ENCODE data around the gene B4GALT7.

The B4GALT7 gene

DNA sequence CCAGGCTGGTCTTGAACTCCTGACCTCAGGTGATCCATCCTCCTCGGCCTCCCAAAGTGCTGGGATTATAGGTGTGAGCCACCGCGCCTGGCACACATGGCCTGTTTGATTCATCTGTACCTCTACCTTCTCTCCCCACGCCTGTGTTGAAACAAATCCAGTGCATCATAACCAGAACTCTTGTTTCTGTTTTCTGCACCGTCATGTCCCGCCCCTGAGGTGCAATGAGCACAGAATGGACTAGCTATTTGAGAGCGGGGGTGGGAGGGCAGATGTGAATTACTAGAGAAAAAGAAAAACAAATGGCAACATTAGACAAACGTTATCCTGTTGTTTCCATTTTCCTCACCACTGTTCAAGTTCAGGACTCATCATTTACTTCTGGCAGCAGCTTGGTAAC lies 34.9 kb upstream of the B4GALT7 start:
- no peak overlapping the region for H3K27ac ChIP-seq (ENCODE audit: low read depth in 2 of 2, low read length in 2 of 2)
- no peaks in the 10 kb centered on the region for H3K27me3 ChIP-seq (ENCODE audit: control insufficient read depth in 2 of 2, insufficient read depth in 2 of 2, low read length in 2 of 2)
- H3K4me1 ChIP-seq (ENCODE audit: control insufficient read depth in 2 of 2, insufficient read depth in 2 of 2, low read length in 2 of 2), result no peaks in the 10 kb centered on the region
- H3K4me3 ChIP-seq (ENCODE audit: low read length in 2 of 2), result no peak overlapping the region
- no peak overlapping the region for H3K9ac ChIP-seq (ENCODE audit: low read depth in 1 of 2, low read length in 2 of 2)
- H3K36me3 ChIP-seq (ENCODE audit: control insufficient read depth in 2 of 2, insufficient read depth in 2 of 2, low read length in 2 of 2), result no peaks in the 10 kb centered on the region
- H3K9me3 ChIP-seq (ENCODE audit: control insufficient read depth in 2 of 2, low read length in 2 of 2), result no peaks in the 10 kb centered on the region

DNA sequence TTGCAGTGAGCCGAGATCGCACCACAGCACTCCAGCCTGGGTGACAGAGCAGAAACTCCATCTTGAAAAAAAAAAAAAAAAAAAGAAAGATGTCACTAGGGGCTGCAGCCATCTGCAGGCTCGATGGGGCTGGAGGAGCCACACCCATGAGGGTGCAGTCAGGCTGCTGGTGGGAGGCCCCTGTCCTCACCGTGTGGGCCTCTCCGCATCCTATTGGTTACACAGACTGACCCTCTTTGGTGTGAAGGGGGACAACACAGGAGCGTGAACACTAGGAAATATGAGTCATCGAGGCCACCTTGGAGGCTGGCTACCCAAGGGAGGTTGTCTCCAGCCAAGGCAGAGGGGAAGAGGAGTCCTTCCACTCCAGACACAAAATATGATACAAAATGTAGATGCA lies 31.6 kb upstream of the B4GALT7 start:
- Histone ChIP-seq H3K36me3 (ENCODE audit: control insufficient read depth in 2 of 2, insufficient read depth in 2 of 2, low read length in 2 of 2) (no peaks in the 10 kb centered on the region), H3K4me1 (ENCODE audit: control insufficient read depth in 2 of 2, insufficient read depth in 2 of 2, low read length in 2 of 2) (no peaks in the 10 kb centered on the region), H3K4me3 (ENCODE audit: low read length in 2 of 2) (no peak overlapping the region), H3K27ac (ENCODE audit: low read depth in 2 of 2, low read length in 2 of 2) (no peak overlapping the region), H3K9me3 (ENCODE audit: control insufficient read depth in 2 of 2, low read length in 2 of 2) (no peaks in the 10 kb centered on the region), H3K27me3 (ENCODE audit: control insufficient read depth in 2 of 2, insufficient read depth in 2 of 2, low read length in 2 of 2) (no peaks in the 10 kb centered on the region), H3K9ac (ENCODE audit: low read depth in 1 of 2, low read length in 2 of 2) (no peak overlapping the region)

DNA sequence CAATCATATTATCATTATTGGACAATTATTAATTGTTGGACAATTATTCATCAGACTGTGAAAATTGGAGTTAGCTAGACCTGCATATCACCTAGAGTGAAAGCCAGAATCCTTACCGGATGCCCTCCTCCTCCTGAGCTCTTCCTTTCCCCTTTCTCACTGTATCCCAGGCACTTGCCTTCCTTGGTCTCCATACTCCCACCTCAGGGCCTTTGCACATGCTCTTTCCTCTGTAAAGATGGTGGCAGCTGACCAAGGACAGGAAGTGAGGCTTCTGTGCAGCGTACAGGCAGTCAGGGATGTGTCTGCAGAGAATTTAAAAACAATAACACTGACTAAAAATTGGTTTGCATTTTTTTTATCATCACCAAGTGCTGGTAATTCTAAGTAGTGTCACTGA lies 30.0 kb upstream of the B4GALT7 start:
- H3K9ac ChIP-seq (ENCODE audit: low read depth in 1 of 2, low read length in 2 of 2), result no peak overlapping the region

DNA sequence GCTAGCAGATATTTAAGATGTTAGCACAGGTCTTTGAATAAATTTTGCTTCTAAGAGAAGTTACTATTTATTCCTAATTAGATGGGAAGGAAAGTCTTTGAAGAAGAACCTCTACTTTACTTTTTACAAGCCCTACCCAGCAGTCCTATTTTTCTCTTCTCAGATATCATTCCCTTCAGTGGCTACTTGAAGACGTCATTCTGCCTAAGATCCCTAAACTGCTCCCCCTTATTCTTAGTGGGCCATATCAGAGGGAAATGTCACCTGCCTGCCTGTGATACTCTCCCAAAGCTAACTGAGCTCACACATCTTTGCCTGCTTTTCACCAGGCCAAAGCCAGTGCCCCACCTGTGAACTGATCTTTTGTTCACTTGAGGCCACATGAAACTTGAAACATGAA lies 24.4 kb upstream of the B4GALT7 start:
- no peaks in the 10 kb centered on the region for H3K9me3 ChIP-seq (ENCODE audit: control insufficient read depth in 2 of 2, low read length in 2 of 2)
- no peak overlapping the region for H3K27ac ChIP-seq (ENCODE audit: low read depth in 2 of 2, low read length in 2 of 2)
- H3K9ac ChIP-seq (ENCODE audit: low read depth in 1 of 2, low read length in 2 of 2), result no peak overlapping the region
- H3K27me3 ChIP-seq (ENCODE audit: control insufficient read depth in 2 of 2, insufficient read depth in 2 of 2, low read length in 2 of 2), result no peaks in the 10 kb centered on the region
- H3K4me3 ChIP-seq (ENCODE audit: low read length in 2 of 2), result no peak overlapping the region
- no peaks in the 10 kb centered on the region for H3K4me1 ChIP-seq (ENCODE audit: control insufficient read depth in 2 of 2, insufficient read depth in 2 of 2, low read length in 2 of 2)
- no peaks in the 10 kb centered on the region for H3K36me3 ChIP-seq (ENCODE audit: control insufficient read depth in 2 of 2, insufficient read depth in 2 of 2, low read length in 2 of 2)

More for the DNA sequence above, 30.0 kb upstream of the B4GALT7 start:
- H3K9me3 ChIP-seq (ENCODE audit: control insufficient read depth in 2 of 2, low read length in 2 of 2), result no peaks in the 10 kb centered on the region
- no peaks in the 10 kb centered on the region for H3K36me3 ChIP-seq (ENCODE audit: control insufficient read depth in 2 of 2, insufficient read depth in 2 of 2, low read length in 2 of 2)
- H3K4me3 ChIP-seq (ENCODE audit: low read length in 2 of 2), result no peak overlapping the region
- H3K4me1 ChIP-seq (ENCODE audit: control insufficient read depth in 2 of 2, insufficient read depth in 2 of 2, low read length in 2 of 2), result no peaks in the 10 kb centered on the region
- H3K27me3 ChIP-seq (ENCODE audit: control insufficient read depth in 2 of 2, insufficient read depth in 2 of 2, low read length in 2 of 2), result no peaks in the 10 kb centered on the region
- H3K27ac ChIP-seq (ENCODE audit: low read depth in 2 of 2, low read length in 2 of 2), result no peak overlapping the region

DNA sequence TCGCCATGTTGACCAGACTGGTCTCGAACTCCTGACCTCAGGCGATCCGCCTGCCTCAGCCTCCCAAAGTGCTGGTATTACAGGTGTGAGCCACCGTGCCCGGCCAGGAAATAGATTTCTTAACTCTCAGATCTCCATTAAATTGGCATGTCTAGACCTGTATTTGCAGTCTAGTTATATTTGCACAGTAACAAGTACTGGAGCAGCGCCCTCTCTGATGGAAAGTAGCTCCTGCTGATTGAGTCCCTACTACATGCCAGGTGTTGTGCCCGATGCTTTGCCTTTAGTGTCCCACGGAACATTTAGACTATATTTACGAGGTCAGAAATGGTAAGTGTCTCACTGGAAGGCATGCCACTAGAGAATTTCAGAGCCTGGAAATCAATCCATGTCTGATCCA lies 23.8 kb upstream of the B4GALT7 start:
- H3K4me1 ChIP-seq (ENCODE audit: control insufficient read depth in 2 of 2, insufficient read depth in 2 of 2, low read length in 2 of 2), result no peaks in the 10 kb centered on the region
- H3K9me3 ChIP-seq (ENCODE audit: control insufficient read depth in 2 of 2, low read length in 2 of 2), result no peaks in the 10 kb centered on the region
- H3K9ac ChIP-seq (ENCODE audit: low read depth in 1 of 2, low read length in 2 of 2), result no peak overlapping the region
- no peaks in the 10 kb centered on the region for H3K36me3 ChIP-seq (ENCODE audit: control insufficient read depth in 2 of 2, insufficient read depth in 2 of 2, low read length in 2 of 2)
- no peaks in the 10 kb centered on the region for H3K27me3 ChIP-seq (ENCODE audit: control insufficient read depth in 2 of 2, insufficient read depth in 2 of 2, low read length in 2 of 2)
- no peak overlapping the region for H3K4me3 ChIP-seq (ENCODE audit: low read length in 2 of 2)
- no peak overlapping the region for H3K27ac ChIP-seq (ENCODE audit: low read depth in 2 of 2, low read length in 2 of 2)

DNA sequence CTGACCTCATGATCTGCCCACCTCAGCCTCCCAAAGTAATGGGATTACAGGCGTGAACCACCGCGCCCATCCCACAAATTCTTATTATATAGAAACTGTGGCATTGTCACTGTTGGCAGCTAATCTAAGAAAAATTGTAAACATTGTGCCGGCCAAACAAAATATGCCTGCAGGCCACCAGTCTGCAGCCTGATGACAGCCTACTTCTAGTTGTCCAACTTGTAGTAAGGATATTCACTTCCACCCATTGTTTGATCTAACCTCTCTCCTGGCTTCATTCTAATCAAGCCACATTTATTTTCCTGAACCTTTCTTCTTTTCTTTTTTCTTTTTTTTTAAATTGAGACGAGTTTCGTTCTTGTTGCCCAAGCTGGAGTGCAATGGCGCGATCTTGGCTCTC lies 21.6 kb upstream of the B4GALT7 start:
- Histone ChIP-seq H3K27ac (ENCODE audit: low read depth in 2 of 2, low read length in 2 of 2) (no peak overlapping the region), H3K4me3 (ENCODE audit: low read length in 2 of 2) (no peak overlapping the region), H3K4me1 (ENCODE audit: control insufficient read depth in 2 of 2, insufficient read depth in 2 of 2, low read length in 2 of 2) (no peaks in the 10 kb centered on the region), H3K9ac (ENCODE audit: low read depth in 1 of 2, low read length in 2 of 2) (no peak overlapping the region), H3K9me3 (ENCODE audit: control insufficient read depth in 2 of 2, low read length in 2 of 2) (no peaks in the 10 kb centered on the region), H3K27me3 (ENCODE audit: control insufficient read depth in 2 of 2, insufficient read depth in 2 of 2, low read length in 2 of 2) (no peaks in the 10 kb centered on the region), H3K36me3 (ENCODE audit: control insufficient read depth in 2 of 2, insufficient read depth in 2 of 2, low read length in 2 of 2) (no peaks in the 10 kb centered on the region)

DNA sequence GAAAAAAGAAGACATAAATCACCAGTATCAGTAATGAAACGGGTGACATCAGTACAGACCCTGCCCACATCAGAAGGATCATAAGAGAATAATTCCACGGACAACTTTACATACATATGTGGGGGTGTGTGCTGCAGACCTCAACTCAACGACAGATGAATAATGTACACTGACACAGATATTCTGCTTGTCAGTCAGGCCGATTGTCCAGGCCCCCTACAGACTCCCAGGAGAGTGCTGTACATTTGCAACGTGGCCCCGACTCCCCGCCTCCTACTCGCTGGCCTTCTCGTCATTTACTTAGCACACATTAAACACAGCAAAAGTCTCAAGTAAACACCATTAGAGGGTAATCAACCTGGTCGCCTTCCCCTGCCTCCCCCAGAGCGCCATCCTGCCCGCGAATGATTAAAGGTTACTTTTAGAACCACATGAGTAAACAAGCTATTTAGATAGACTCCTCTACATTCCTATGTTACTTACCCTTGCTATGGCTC lies 11.5 kb upstream of the B4GALT7 start:
- Histone ChIP-seq H3K36me3 (ENCODE audit: control insufficient read depth in 2 of 2, insufficient read depth in 2 of 2, low read length in 2 of 2) (peaks cover 0 to 3% of the 10 kb centered on the region in 2 donors), H3K4me1 (ENCODE audit: control insufficient read depth in 2 of 2, insufficient read depth in 2 of 2, low read length in 2 of 2) (peaks cover 3 to 4% of the 10 kb centered on the region in 2 donors), H3K9me3 (ENCODE audit: control insufficient read depth in 2 of 2, low read length in 2 of 2) (no peaks in the 10 kb centered on the region), H3K27ac (ENCODE audit: low read depth in 2 of 2, low read length in 2 of 2) (no peak overlapping the region), H3K4me3 (ENCODE audit: low read length in 2 of 2) (no peak overlapping the region), H3K27me3 (ENCODE audit: control insufficient read depth in 2 of 2, insufficient read depth in 2 of 2, low read length in 2 of 2) (peaks cover 0 to 4% of the 10 kb centered on the region in 2 donors), H3K9ac (ENCODE audit: low read depth in 1 of 2, low read length in 2 of 2) (no peak overlapping the region)

DNA sequence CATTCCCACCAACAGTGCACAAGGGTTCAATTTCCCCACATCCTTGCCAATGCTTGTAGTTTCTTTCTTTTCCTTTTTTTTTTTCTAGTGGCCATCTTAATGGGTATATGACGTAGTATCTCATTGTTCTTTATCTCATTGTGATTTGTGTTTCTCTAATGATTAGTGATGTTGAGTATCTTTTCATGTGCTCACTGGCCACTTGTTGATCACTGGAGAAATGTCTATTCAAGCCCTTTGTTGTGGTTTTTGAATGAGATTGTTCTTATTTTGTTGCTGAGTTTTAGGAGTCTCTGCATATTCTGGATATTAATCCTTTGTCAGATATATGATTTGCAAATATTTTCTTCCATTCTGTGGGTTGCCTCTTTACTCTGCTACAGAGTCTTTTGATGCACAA lies 9.5 kb upstream of the B4GALT7 start:
- Histone ChIP-seq H3K4me1 (ENCODE audit: control insufficient read depth in 2 of 2, insufficient read depth in 2 of 2, low read length in 2 of 2) (peaks cover 3 to 4% of the 10 kb centered on the region in 2 donors), H3K4me3 (ENCODE audit: low read length in 2 of 2) (no peak overlapping the region)

DNA sequence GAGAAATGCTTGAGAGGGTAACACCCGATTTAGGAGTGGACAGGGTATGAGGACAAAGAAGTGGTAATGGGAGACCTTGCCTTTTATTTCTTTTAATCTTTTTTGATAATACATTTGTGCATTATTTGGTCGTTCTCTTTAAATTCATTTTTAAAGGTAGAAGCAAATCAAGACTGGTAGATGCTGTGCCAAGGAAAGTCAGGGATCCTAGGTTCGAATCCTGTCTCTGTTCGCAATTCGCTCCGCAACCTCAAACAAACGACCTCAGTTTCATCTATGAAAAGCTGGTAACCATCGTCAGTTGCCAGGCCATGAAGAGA lies 8.3 kb upstream of the B4GALT7 start:
- Histone ChIP-seq H3K27me3 (ENCODE audit: control insufficient read depth in 2 of 2, insufficient read depth in 2 of 2, low read length in 2 of 2) (no peaks in the 10 kb centered on the region), H3K36me3 (ENCODE audit: control insufficient read depth in 2 of 2, insufficient read depth in 2 of 2, low read length in 2 of 2) (peaks cover 29 to 33% of the 10 kb centered on the region in 2 donors), H3K9ac (ENCODE audit: low read depth in 1 of 2, low read length in 2 of 2) (peak overlapping the region in 1 of 2 donors; percentile 73), H3K4me1 (ENCODE audit: control insufficient read depth in 2 of 2, insufficient read depth in 2 of 2, low read length in 2 of 2) (peaks cover 3 to 4% of the 10 kb centered on the region in 2 donors), H3K27ac (ENCODE audit: low read depth in 2 of 2, low read length in 2 of 2) (peak overlapping the region in 1 of 2 donors; percentile 90), H3K9me3 (ENCODE audit: control insufficient read depth in 2 of 2, low read length in 2 of 2) (no peaks in the 10 kb centered on the region), H3K4me3 (ENCODE audit: low read length in 2 of 2) (peak overlapping the region; percentile 86 to 97)

More for the DNA sequence above, 9.5 kb upstream of the B4GALT7 start:
- Histone ChIP-seq H3K27me3 (ENCODE audit: control insufficient read depth in 2 of 2, insufficient read depth in 2 of 2, low read length in 2 of 2) (no peaks in the 10 kb centered on the region), H3K36me3 (ENCODE audit: control insufficient read depth in 2 of 2, insufficient read depth in 2 of 2, low read length in 2 of 2) (peaks cover 16 to 21% of the 10 kb centered on the region in 2 donors), H3K9ac (ENCODE audit: low read depth in 1 of 2, low read length in 2 of 2) (no peak overlapping the region), H3K27ac (ENCODE audit: low read depth in 2 of 2, low read length in 2 of 2) (no peak overlapping the region), H3K9me3 (ENCODE audit: control insufficient read depth in 2 of 2, low read length in 2 of 2) (no peaks in the 10 kb centered on the region)

DNA sequence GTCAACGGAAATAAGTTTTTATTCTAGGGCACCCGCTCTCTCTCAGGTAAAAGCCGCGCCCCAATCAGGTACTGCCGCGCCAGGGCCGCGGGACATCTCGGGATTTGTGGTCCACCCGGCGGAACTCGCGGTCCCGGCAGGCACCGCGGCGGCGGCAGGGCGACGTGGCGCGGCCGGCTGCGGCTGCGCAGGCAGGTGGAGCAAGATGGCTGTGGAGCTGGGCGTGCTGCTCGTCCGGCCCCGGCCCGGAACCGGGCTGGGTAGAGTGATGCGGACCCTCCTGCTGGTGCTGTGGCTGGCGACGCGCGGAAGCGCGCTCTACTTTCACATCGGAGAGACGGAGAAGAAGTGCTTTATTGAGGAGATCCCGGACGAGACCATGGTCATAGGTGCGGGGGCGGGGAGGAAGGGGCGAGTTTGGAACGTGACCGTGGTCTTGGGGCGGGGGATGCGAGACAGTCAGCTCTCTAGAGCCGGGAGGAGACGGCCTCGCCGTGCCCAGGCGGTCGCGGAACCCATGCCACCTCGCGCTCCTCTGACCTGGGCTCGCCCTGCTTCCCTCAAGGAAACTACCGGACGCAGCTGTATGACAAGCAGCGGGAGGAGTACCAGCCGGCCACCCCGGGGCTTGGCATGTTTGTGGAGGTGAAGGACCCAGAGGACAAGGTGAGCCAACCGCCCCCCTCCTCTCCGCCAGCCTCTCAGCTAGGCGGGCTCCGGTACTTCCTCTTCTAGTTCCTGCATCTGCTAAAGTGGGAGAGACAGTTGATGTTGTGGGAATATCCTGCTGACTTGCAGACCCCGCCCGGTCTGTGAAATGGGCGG lies 7.7 kb upstream of the B4GALT7 start, which contains the start of gene TMED9:
Gene TMED9 (plus strand): TSS at position 194 of the 825 bp plus-strand sequence. CDS start 12 bp downstream, at position 206.
- Histone ChIP-seq H3K9me3 (ENCODE audit: control insufficient read depth in 2 of 2, low read length in 2 of 2) (no peaks in the 10 kb centered on the region), H3K36me3 (ENCODE audit: control insufficient read depth in 2 of 2, insufficient read depth in 2 of 2, low read length in 2 of 2) (peaks cover 29 to 35% of the 10 kb centered on the region in 2 donors), H3K9ac (ENCODE audit: low read depth in 1 of 2, low read length in 2 of 2) (peak within 1 kb of the TSS; percentile 73 to 86), H3K4me1 (ENCODE audit: control insufficient read depth in 2 of 2, insufficient read depth in 2 of 2, low read length in 2 of 2) (peaks cover 3 to 4% of the 10 kb centered on the region in 2 donors), H3K27ac (ENCODE audit: low read depth in 2 of 2, low read length in 2 of 2) (peak within 1 kb of the TSS; percentile 89 to 90), H3K4me3 (ENCODE audit: low read length in 2 of 2) (peak within 1 kb of the TSS; percentile 86 to 97), H3K27me3 (ENCODE audit: control insufficient read depth in 2 of 2, insufficient read depth in 2 of 2, low read length in 2 of 2) (no peaks in the 10 kb centered on the region)
